22Rv1 (cell line): ENCODE measurements around the gene MFAP5.

Experiments
- ZFX ChIP-seq: fragments of 450-650 bp; IDR thresholded peaks from 2 replicates; pipeline ENCODE4 v1.6.1; 2017; ENCODE audit warnings: antibody characterized with exemption, borderline replicate concordance
- TF ChIP-seq, protein P1 (sequence below): fragments of 450-650 bp; IDR thresholded peaks from 2 replicates; pipeline ENCODE4 v1.5.1; 2017; ENCODE audit warnings: mild to moderate bottlenecking

DNA sequence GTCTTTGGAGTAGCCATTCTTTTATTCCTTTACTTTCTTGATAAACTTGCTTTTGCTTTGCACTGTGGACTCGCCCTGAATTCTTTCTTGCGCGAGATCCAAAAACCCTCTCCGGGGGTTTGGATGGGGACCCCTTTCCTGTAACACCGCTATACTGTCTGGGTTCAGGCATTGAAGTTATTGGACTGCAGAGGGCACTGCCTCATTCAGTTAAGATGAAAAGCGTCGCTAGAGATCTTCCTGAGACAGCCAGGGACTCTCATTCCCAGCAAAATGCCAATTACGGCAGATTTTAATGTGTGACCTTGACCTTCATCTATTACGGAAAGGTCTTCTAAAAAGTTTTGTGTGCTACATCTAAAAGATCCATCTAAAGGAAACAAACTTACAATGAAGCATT is 17.9 kb upstream of the MFAP5 start:
- TF ChIP-seq, protein P1, sequence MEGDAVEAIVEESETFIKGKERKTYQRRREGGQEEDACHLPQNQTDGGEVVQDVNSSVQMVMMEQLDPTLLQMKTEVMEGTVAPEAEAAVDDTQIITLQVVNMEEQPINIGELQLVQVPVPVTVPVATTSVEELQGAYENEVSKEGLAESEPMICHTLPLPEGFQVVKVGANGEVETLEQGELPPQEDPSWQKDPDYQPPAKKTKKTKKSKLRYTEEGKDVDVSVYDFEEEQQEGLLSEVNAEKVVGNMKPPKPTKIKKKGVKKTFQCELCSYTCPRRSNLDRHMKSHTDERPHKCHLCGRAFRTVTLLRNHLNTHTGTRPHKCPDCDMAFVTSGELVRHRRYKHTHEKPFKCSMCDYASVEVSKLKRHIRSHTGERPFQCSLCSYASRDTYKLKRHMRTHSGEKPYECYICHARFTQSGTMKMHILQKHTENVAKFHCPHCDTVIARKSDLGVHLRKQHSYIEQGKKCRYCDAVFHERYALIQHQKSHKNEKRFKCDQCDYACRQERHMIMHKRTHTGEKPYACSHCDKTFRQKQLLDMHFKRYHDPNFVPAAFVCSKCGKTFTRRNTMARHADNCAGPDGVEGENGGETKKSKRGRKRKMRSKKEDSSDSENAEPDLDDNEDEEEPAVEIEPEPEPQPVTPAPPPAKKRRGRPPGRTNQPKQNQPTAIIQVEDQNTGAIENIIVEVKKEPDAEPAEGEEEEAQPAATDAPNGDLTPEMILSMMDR, result 0 out of 2 replicates have a peak, but pooled peaks have one; percentile 9
- TF ChIP-seq ZFX, result no peak
